Measurements from ENCODE around the gene KLHL42.

GRCh38 chr12:27777141-27777540 is 2.9 kb upstream of the KLHL42 start:
- TF ChIP-seq, protein P1, sequence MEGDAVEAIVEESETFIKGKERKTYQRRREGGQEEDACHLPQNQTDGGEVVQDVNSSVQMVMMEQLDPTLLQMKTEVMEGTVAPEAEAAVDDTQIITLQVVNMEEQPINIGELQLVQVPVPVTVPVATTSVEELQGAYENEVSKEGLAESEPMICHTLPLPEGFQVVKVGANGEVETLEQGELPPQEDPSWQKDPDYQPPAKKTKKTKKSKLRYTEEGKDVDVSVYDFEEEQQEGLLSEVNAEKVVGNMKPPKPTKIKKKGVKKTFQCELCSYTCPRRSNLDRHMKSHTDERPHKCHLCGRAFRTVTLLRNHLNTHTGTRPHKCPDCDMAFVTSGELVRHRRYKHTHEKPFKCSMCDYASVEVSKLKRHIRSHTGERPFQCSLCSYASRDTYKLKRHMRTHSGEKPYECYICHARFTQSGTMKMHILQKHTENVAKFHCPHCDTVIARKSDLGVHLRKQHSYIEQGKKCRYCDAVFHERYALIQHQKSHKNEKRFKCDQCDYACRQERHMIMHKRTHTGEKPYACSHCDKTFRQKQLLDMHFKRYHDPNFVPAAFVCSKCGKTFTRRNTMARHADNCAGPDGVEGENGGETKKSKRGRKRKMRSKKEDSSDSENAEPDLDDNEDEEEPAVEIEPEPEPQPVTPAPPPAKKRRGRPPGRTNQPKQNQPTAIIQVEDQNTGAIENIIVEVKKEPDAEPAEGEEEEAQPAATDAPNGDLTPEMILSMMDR (IDR thresholded peaks at IDR 0.05; ENCODE audit: low read length) = no peak
- TF ChIP-seq EZH2 (IDR thresholded peaks at IDR 0.05; ENCODE audit: borderline replicate concordance, low read length) = no peak

All from OCI-LY1 (cell line).